Globus pallidus (tissue), 1 donor: ENCODE data around the gene IER3.

Experiments
- DNase-seq: peaks from one replicate; pipeline ENCODE4 v3.0.0-alpha.2; 2015; ENCODE audit warnings: low spot score

Gene IER3

GRCh38 chr6:30703821-30704220 lies 40.5 kb downstream of the IER3 start:
- no peak for DNase-seq

- no peak for DNase-seq
Observed at GRCh38 chr6:30703011-30703410, 41.3 kb downstream of the IER3 start.

- no peak for DNase-seq
Observed at GRCh38 chr6:30700340-30700739, 44.0 kb downstream of the IER3 start.

GRCh38 chr6:30696432-30696831 lies 47.9 kb downstream of the IER3 start:
- DNase-seq: no peak
